ENCODE data around the gene SV2C. TPM values are rescaled to one million over a fixed set of nuclear protein-coding genes. Genes with fewer than 3 reads are reported as not detected.

The SV2C gene
- total RNA-seq, 4 donors from 2014 or later = 0.16 to 2.6 (median 0.30) TPM

GRCh38 chr5:76175821-76176403, 92.7 kb downstream of the SV2C start:
- H3K9me3 ChIP-seq = no peaks in the 10 kb centered on the region
- in situ Hi-C loops (cut with MboI; ENCODE audit: low pct_ligation_motif_present in 1 of 4, low pct_unique_long_range_greater_than_20kb in 1 of 4, low sequenced_read_pairs in 3 of 4) (no loop called here), intact Hi-C loops (cut with DNase I; ENCODE audit: low total_unique reads) (no loop called here)
- no peak overlapping the region for H3K27ac ChIP-seq
- no peak for DNase-seq
- no peaks in the 10 kb centered on the region for H3K27me3 ChIP-seq
- no peaks in the 10 kb centered on the region for H3K36me3 ChIP-seq
- TF ChIP-seq POLR2A (IDR thresholded peaks at IDR 0.05) (no peak), CTCF (IDR thresholded peaks at IDR 0.05) (no peak), EP300 (IDR thresholded peaks at IDR 0.05; ENCODE audit: low read depth) (no peak), POLR2AphosphoS5 (IDR thresholded peaks at IDR 0.05) (no peak)
- H3K4me1 ChIP-seq = peaks cover 0 to 6% (median 0%) of the 10 kb centered on the region in 4 donors
- no peak overlapping the region for H3K4me3 ChIP-seq
- 57 to 65% methylated on average over 4 to 7 of the region's 7 CpGs for WGBS, 2 donors (ENCODE audit: low coverage in 1 of 2)

- DNase-seq = no peak
- Histone ChIP-seq H3K4me1 (peaks cover 0 to 14% (median 0%) of the 10 kb centered on the region in 4 donors), H3K9me3 (no peaks in the 10 kb centered on the region), H3K4me3 (no peak overlapping the region), H3K27ac (no peak overlapping the region), H3K36me3 (no peaks in the 10 kb centered on the region), H3K27me3 (no peaks in the 10 kb centered on the region)
- in situ Hi-C loops (cut with MboI; ENCODE audit: low pct_ligation_motif_present in 1 of 4, low pct_unique_long_range_greater_than_20kb in 1 of 4, low sequenced_read_pairs in 3 of 4) = no loop called here
- intact Hi-C loops (cut with DNase I; ENCODE audit: low total_unique reads) = no loop called here
- no peak for TF ChIP-seq CTCF (IDR thresholded peaks at IDR 0.05)
- no peak for TF ChIP-seq POLR2AphosphoS5 (IDR thresholded peaks at IDR 0.05)
- no peak for TF ChIP-seq POLR2A (IDR thresholded peaks at IDR 0.05)
- no peak for TF ChIP-seq EP300 (IDR thresholded peaks at IDR 0.05; ENCODE audit: low read depth)
These were observed 94.8 kb downstream of the SV2C start for GRCh38 chr5:76177978-76178377.

GRCh38 chr5:76178913-76179312, 95.7 kb downstream of the SV2C start:
- no peaks in the 10 kb centered on the region for H3K36me3 ChIP-seq
- intact Hi-C loops (cut with DNase I; ENCODE audit: low total_unique reads) = no loop called here
- TF ChIP-seq POLR2AphosphoS5 (IDR thresholded peaks at IDR 0.05) (no peak), POLR2A (IDR thresholded peaks at IDR 0.05) (no peak), EP300 (IDR thresholded peaks at IDR 0.05; ENCODE audit: low read depth) (no peak), CTCF (IDR thresholded peaks at IDR 0.05) (no peak)

GRCh38 chr5:76180814-76181805, 97.9 kb downstream of the SV2C start:
- Histone ChIP-seq H3K9me3 (no peaks in the 10 kb centered on the region), H3K4me1 (peaks cover 0 to 9% (median 0%) of the 10 kb centered on the region in 4 donors), H3K27me3 (no peaks in the 10 kb centered on the region), H3K4me3 (no peak overlapping the region), H3K36me3 (no peaks in the 10 kb centered on the region), H3K27ac (peak overlapping the region in 2 of 4 donors; percentile 27 to 53)
- TF ChIP-seq EP300 (IDR thresholded peaks at IDR 0.05; ENCODE audit: low read depth) (no peak), CTCF (IDR thresholded peaks at IDR 0.05) (no peak), POLR2AphosphoS5 (IDR thresholded peaks at IDR 0.05) (no peak), POLR2A (IDR thresholded peaks at IDR 0.05) (no peak)
- in situ Hi-C loops (cut with MboI; ENCODE audit: low pct_ligation_motif_present in 1 of 4, low pct_unique_long_range_greater_than_20kb in 1 of 4, low sequenced_read_pairs in 3 of 4) = no loop called here
- DNase-seq = peak; percentile 18
- WGBS, 2 donors (ENCODE audit: low coverage in 1 of 2) = 43 to 47% methylated on average over 4 to 8 of the region's 8 CpGs
- intact Hi-C loops (cut with DNase I; ENCODE audit: low total_unique reads) = no loop called here

More at GRCh38 chr5:76178913-76179312, 95.7 kb downstream of the SV2C start:
- no peaks in the 10 kb centered on the region for H3K9me3 ChIP-seq
- H3K27ac ChIP-seq = no peak overlapping the region
- no peak overlapping the region for H3K4me3 ChIP-seq
- H3K27me3 ChIP-seq = no peaks in the 10 kb centered on the region
- no peak for DNase-seq
- WGBS, 2 donors (ENCODE audit: low coverage in 1 of 2) = 61 to 70% methylated on average over 5 of the region's 5 CpGs
- in situ Hi-C loops (cut with MboI; ENCODE audit: low pct_ligation_motif_present in 1 of 4, low pct_unique_long_range_greater_than_20kb in 1 of 4, low sequenced_read_pairs in 3 of 4) = no loop called here
- peaks cover 0 to 14% (median 0%) of the 10 kb centered on the region in 4 donors for H3K4me1 ChIP-seq
